Measurements from ENCODE around the gene FMNL3. TPM values are rescaled to one million over a fixed set of nuclear protein-coding genes. Genes with fewer than 3 reads are reported as not detected.

The FMNL3 gene
- total RNA-seq, 1 donor = 24.6 TPM

- peak overlapping the region; percentile 78 for H3K4me3 ChIP-seq (ENCODE audit: insufficient read depth, low read length)
- H3K27ac ChIP-seq (ENCODE audit: low read depth, low read length) = peak overlapping the region; percentile 51
- peaks cover 10% of the 10 kb centered on the region for H3K27me3 ChIP-seq (ENCODE audit: insufficient read depth, low read length)
- peak overlapping the region; percentile 76 for H2AFZ ChIP-seq (ENCODE audit: low read length)
- H3K36me3 ChIP-seq (ENCODE audit: insufficient read depth, low read length) = no peaks in the 10 kb centered on the region
- H3K79me2 ChIP-seq (ENCODE audit: insufficient read depth, low read length) = no peaks in the 10 kb centered on the region
- H3K9me3 ChIP-seq (ENCODE audit: low read depth, low read length) = no peaks in the 10 kb centered on the region
- peaks cover 11% of the 10 kb centered on the region for H4K20me1 ChIP-seq (ENCODE audit: insufficient read depth, low read length)
- no peak for TF ChIP-seq CTCF (IDR thresholded peaks at IDR 0.05; ENCODE audit: extremely low read depth, low read depth, low read length)
- DNase-seq (ENCODE audit: insufficient read length, low spot score, missing footprints) = peak; percentile 92
- H3K4me1 ChIP-seq (ENCODE audit: insufficient read depth, low read length) = peaks cover 29% of the 10 kb centered on the region
- peak overlapping the region; percentile 90 for H3K4me2 ChIP-seq (ENCODE audit: insufficient read depth, low read length)
Measured at GRCh38 chr12:49622501-49623141, 84.6 kb downstream of the FMNL3 start.

GRCh38 chr12:49621651-49622500 is 85.3 kb downstream of the FMNL3 start:
- peak overlapping the region; percentile 90 for H3K4me2 ChIP-seq (ENCODE audit: insufficient read depth, low read length)
- peaks cover 11% of the 10 kb centered on the region for H3K27me3 ChIP-seq (ENCODE audit: insufficient read depth, low read length)
- peaks cover 25% of the 10 kb centered on the region for H3K4me1 ChIP-seq (ENCODE audit: insufficient read depth, low read length)
- no peaks in the 10 kb centered on the region for H3K9me3 ChIP-seq (ENCODE audit: low read depth, low read length)
- peak overlapping the region; percentile 76 for H2AFZ ChIP-seq (ENCODE audit: low read length)
- TF ChIP-seq CTCF (IDR thresholded peaks at IDR 0.05; ENCODE audit: extremely low read depth, low read depth, low read length) = no peak
- H3K36me3 ChIP-seq (ENCODE audit: insufficient read depth, low read length) = no peaks in the 10 kb centered on the region
- H3K4me3 ChIP-seq (ENCODE audit: insufficient read depth, low read length) = peak overlapping the region; percentile 78
- DNase-seq (ENCODE audit: insufficient read length, low spot score, missing footprints) = no peak
- no peaks in the 10 kb centered on the region for H3K79me2 ChIP-seq (ENCODE audit: insufficient read depth, low read length)
- peak overlapping the region; percentile 51 for H3K27ac ChIP-seq (ENCODE audit: low read depth, low read length)
- peaks cover 11% of the 10 kb centered on the region for H4K20me1 ChIP-seq (ENCODE audit: insufficient read depth, low read length)

- Histone ChIP-seq H3K4me3 (ENCODE audit: insufficient read depth, low read length) (no peak overlapping the region), H3K4me2 (ENCODE audit: insufficient read depth, low read length) (no peak overlapping the region), H4K20me1 (ENCODE audit: insufficient read depth, low read length) (no peaks in the 10 kb centered on the region), H3K9me3 (ENCODE audit: low read depth, low read length) (no peaks in the 10 kb centered on the region), H3K27ac (ENCODE audit: low read depth, low read length) (no peak overlapping the region), H3K4me1 (ENCODE audit: insufficient read depth, low read length) (peaks cover 15% of the 10 kb centered on the region), H3K36me3 (ENCODE audit: insufficient read depth, low read length) (no peaks in the 10 kb centered on the region), H3K27me3 (ENCODE audit: insufficient read depth, low read length) (peaks cover 11% of the 10 kb centered on the region), H2AFZ (ENCODE audit: low read length) (no peak overlapping the region), H3K79me2 (ENCODE audit: insufficient read depth, low read length) (no peaks in the 10 kb centered on the region)
- no peak for TF ChIP-seq CTCF (IDR thresholded peaks at IDR 0.05; ENCODE audit: extremely low read depth, low read depth, low read length)
- DNase-seq (ENCODE audit: insufficient read length, low spot score, missing footprints) = no peak
Measured at GRCh38 chr12:49619286-49619685, 87.9 kb downstream of the FMNL3 start.

- DNase-seq (ENCODE audit: insufficient read length, low spot score, missing footprints) = no peak
- TF ChIP-seq CTCF (IDR thresholded peaks at IDR 0.05; ENCODE audit: extremely low read depth, low read depth, low read length) = no peak
- Histone ChIP-seq H3K27me3 (ENCODE audit: insufficient read depth, low read length) (peaks cover 11% of the 10 kb centered on the region), H3K4me2 (ENCODE audit: insufficient read depth, low read length) (no peak overlapping the region), H2AFZ (ENCODE audit: low read length) (no peak overlapping the region), H3K79me2 (ENCODE audit: insufficient read depth, low read length) (no peaks in the 10 kb centered on the region), H3K36me3 (ENCODE audit: insufficient read depth, low read length) (no peaks in the 10 kb centered on the region), H4K20me1 (ENCODE audit: insufficient read depth, low read length) (no peaks in the 10 kb centered on the region), H3K27ac (ENCODE audit: low read depth, low read length) (no peak overlapping the region), H3K9me3 (ENCODE audit: low read depth, low read length) (no peaks in the 10 kb centered on the region), H3K4me1 (ENCODE audit: insufficient read depth, low read length) (peaks cover 15% of the 10 kb centered on the region), H3K4me3 (ENCODE audit: insufficient read depth, low read length) (no peak overlapping the region)
Measured at GRCh38 chr12:49618576-49618975, 88.6 kb downstream of the FMNL3 start.
